ENCODE data around the gene KYAT1.

DNA sequence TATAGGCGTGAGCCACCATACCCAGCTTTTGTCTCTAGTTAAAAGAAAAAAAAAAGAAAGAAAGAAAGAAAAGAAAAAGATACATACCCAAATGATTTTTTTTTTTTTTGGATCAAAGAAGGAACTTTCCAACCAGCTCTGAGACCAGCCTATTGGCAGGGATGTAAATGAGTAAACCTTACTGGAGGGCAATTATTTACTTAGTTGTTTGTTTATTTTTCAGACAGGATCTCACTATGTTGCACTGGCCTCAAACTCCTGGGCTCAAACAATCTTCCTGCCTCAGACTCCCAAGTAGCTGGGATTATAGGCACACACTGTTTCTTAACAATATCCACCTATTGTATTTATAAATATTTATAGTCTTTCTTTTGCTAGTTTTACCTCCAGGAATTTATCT, 41.2 kb downstream of the KYAT1 start:
- TF ChIP-seq, protein P1, sequence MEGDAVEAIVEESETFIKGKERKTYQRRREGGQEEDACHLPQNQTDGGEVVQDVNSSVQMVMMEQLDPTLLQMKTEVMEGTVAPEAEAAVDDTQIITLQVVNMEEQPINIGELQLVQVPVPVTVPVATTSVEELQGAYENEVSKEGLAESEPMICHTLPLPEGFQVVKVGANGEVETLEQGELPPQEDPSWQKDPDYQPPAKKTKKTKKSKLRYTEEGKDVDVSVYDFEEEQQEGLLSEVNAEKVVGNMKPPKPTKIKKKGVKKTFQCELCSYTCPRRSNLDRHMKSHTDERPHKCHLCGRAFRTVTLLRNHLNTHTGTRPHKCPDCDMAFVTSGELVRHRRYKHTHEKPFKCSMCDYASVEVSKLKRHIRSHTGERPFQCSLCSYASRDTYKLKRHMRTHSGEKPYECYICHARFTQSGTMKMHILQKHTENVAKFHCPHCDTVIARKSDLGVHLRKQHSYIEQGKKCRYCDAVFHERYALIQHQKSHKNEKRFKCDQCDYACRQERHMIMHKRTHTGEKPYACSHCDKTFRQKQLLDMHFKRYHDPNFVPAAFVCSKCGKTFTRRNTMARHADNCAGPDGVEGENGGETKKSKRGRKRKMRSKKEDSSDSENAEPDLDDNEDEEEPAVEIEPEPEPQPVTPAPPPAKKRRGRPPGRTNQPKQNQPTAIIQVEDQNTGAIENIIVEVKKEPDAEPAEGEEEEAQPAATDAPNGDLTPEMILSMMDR (conservative IDR thresholded peaks at IDR 0.05): no peak
- TF ChIP-seq ZFX (IDR thresholded peaks at IDR 0.05): no peak

All from C4-2B (cell line).